Liver (tissue), 9 donors: ENCODE measurements around the gene ERI3. TPM values are rescaled to one million over a fixed set of nuclear protein-coding genes. Genes with fewer than 3 reads are reported as not detected.

ENCODE experiments used
- DNase-seq: peaks from one replicate; pipeline ENCODE4 v3.0.0-alpha.2; 2017; ENCODE audit warnings: low spot score
- H3K27ac ChIP-seq, 2 donors: one replicate each; pipeline ENCODE4 v1.7.0; 2013; ENCODE audit warnings: inconsistent platforms in 2 of 2, low read length in 2 of 2, control low read depth in 1 of 2, low read depth in 1 of 2, mild to moderate bottlenecking in 1 of 2
- H3K27me3 ChIP-seq, 4 donors: one replicate each; pipeline versions ENCODE4 v1.6.1 to v1.7.0; 2013; ENCODE audit warnings: low read length in 3 of 4, inconsistent platforms in 1 of 4, mild to moderate bottlenecking in 1 of 4, moderate library complexity in 1 of 4; ENCODE audit not compliant: control insufficient read depth in 4 of 4, insufficient read depth in 4 of 4
- H3K36me3 ChIP-seq, 4 donors: one replicate each; pipeline versions ENCODE4 v1.6.1 to v1.7.0; 2013; ENCODE audit warnings: low read length in 3 of 4, mild to moderate bottlenecking in 3 of 4, low read depth in 1 of 4, moderate library complexity in 1 of 4; ENCODE audit not compliant: control insufficient read depth in 4 of 4, insufficient read depth in 3 of 4
- H3K4me1 ChIP-seq, 4 donors: one replicate each; pipeline versions ENCODE4 v1.6.1 to v1.7.0; 2013; ENCODE audit warnings: low read length in 3 of 4, mild to moderate bottlenecking in 3 of 4, moderate library complexity in 1 of 4; ENCODE audit not compliant: control insufficient read depth in 4 of 4, insufficient read depth in 4 of 4
- H3K4me3 ChIP-seq, 3 donors: one replicate each; pipeline versions ENCODE4 v1.6.1 to v1.7.0; 2013; ENCODE audit warnings: low read length in 3 of 3, control low read depth in 1 of 3, low read depth in 1 of 3, mild to moderate bottlenecking in 1 of 3
- H3K9ac ChIP-seq, 2 donors: one replicate each; pipeline ENCODE4 v1.7.0; 2013; ENCODE audit warnings: low read length in 2 of 2, mild to moderate bottlenecking in 2 of 2, moderate library complexity in 2 of 2, control low read depth in 1 of 2, low read depth in 1 of 2
- H3K9me3 ChIP-seq, 4 donors: one replicate each; pipeline versions ENCODE4 v1.6.1 to v1.7.0; 2013; ENCODE audit warnings: low read length in 3 of 4; ENCODE audit not compliant: control insufficient read depth in 4 of 4
- CTCF ChIP-seq: fragments of 150-350 bp; IDR thresholded peaks from 2 replicates; pipeline ENCODE4 v1.5.1; 2017; ENCODE audit warnings: improper control_type of control experiment, low read depth, low read length; ENCODE audit not compliant: missing input control
- FOXA1 ChIP-seq: IDR thresholded peaks from 2 replicates; pipeline ENCODE4 v1.6.1; 2016; ENCODE audit warnings: antibody characterized with exemption
- FOXA2 ChIP-seq: IDR thresholded peaks from 2 replicates; pipeline ENCODE4 v1.6.1; 2016; ENCODE audit warnings: antibody characterized with exemption
- GABPA ChIP-seq, 2 donors: IDR thresholded peaks in 1 of 2; conservative IDR thresholded peaks in 1 of 2; 2 replicates each; pipeline ENCODE4 v1.6.1; 2016; ENCODE audit warnings: antibody characterized with exemption in 2 of 2, mild to moderate bottlenecking in 1 of 2, moderate library complexity in 1 of 2
- HNF4A ChIP-seq, 2 donors: conservative IDR thresholded peaks; 2 replicates each; pipeline ENCODE4 v1.6.1; 2016; ENCODE audit warnings: antibody characterized with exemption in 2 of 2, mild to moderate bottlenecking in 2 of 2
- HNF4G ChIP-seq: IDR thresholded peaks from 2 replicates; pipeline ENCODE4 v1.6.1; 2016; ENCODE audit warnings: antibody characterized with exemption
- JUND ChIP-seq, 2 donors: IDR thresholded peaks; 2 replicates each; pipeline ENCODE4 v1.6.1; 2016; ENCODE audit warnings: antibody characterized with exemption in 2 of 2
- MAX ChIP-seq: IDR thresholded peaks from 2 replicates; pipeline ENCODE4 v1.6.1; 2016; ENCODE audit warnings: antibody characterized with exemption
- NR2F2 ChIP-seq: IDR thresholded peaks from 2 replicates; pipeline ENCODE4 v1.6.1; 2016; ENCODE audit warnings: antibody characterized with exemption
- RAD21 ChIP-seq, 2 donors: IDR thresholded peaks; 2 replicates each; pipeline ENCODE4 v1.6.1; 2016; ENCODE audit warnings: antibody characterized with exemption in 2 of 2, mild to moderate bottlenecking in 2 of 2
- REST ChIP-seq: IDR thresholded peaks from 2 replicates; pipeline ENCODE4 v1.6.1; 2016; ENCODE audit warnings: antibody characterized with exemption, mild to moderate bottlenecking
- RXRA ChIP-seq, 2 donors: IDR thresholded peaks; 2 replicates each; pipeline ENCODE4 v1.6.1; 2017 to 2018; ENCODE audit warnings: antibody characterized with exemption in 2 of 2, mild to moderate bottlenecking in 1 of 2
- SP1 ChIP-seq: IDR thresholded peaks from 2 replicates; pipeline ENCODE4 v1.6.1; 2018; ENCODE audit warnings: antibody characterized with exemption, mild to moderate bottlenecking
- TAF1 ChIP-seq: conservative IDR thresholded peaks from 2 replicates; pipeline ENCODE4 v1.6.1; 2016; ENCODE audit warnings: antibody characterized with exemption, mild to moderate bottlenecking
- YY1 ChIP-seq: IDR thresholded peaks from 2 replicates; pipeline ENCODE4 v1.6.1; 2016; ENCODE audit warnings: antibody characterized with exemption, mild to moderate bottlenecking
- ZBTB33 ChIP-seq: IDR thresholded peaks from 2 replicates; pipeline ENCODE4 v1.6.1; 2016; ENCODE audit warnings: antibody characterized with exemption
- WGBS: extraction: QIAGEN DNeasy Blood & Tissue Kit; methylation state at CpG from one replicate; pipeline ENCODE4 v1.1.7; 2013; 5-methylcytosine and 5-hydroxymethylcytosine counted together
- polyA plus RNA-seq, 2 donors: library from polyadenylated mRNA; stranded (reverse) in 1 of 2; unstranded in 1 of 2; fragments of 200-250 nt in 1 of 2; fragments of >200 nt in 1 of 2; fragmentation: Nextera tagmentation in 1 of 2; extraction: Ambion mirVana in 1 of 2; gene quantifications; one replicate each; pipeline versions ENCODE4 v1.2.1 to v1.2.3, GENCODE V29; 2013 to 2015
- total RNA-seq, 2 donors: library from RNA; depleted of rRNA; stranded (reverse); fragments of >200 nt; gene quantifications; one replicate each; pipeline ENCODE4 v1.2.3, GENCODE V29; 2014
- donor health status: healthy.
- donor health status: healthy.
- donor health status: healthy.
- donor health status: healthy.
- donor health status: healthy.

ERI3 gene
- total and polyA plus RNA-seq, 4 donors = 15.7 to 23.8 (median 21.3) TPM

- Histone ChIP-seq H3K4me3 (no peak overlapping the region), H3K9me3 (no peaks in the 10 kb centered on the region), H3K9ac (no peak overlapping the region), H3K36me3 (peaks cover 0 to 7% (median 2%) of the 10 kb centered on the region in 4 donors), H3K27me3 (no peaks in the 10 kb centered on the region), H3K4me1 (no peaks in the 10 kb centered on the region), H3K27ac (peak overlapping the region in 1 of 2 donors; percentile 4)
- TF ChIP-seq MAX (no peak), RXRA (IDR thresholded peaks at IDR 0.05) (peak; percentile 6 to 16), SP1 (peak; percentile 82), NR2F2 (peak; percentile 30), JUND (IDR thresholded peaks at IDR 0.05) (no peak), RAD21 (IDR thresholded peaks at IDR 0.05) (no peak), REST (no peak)
- WGBS = 89% methylated on average over 3 of the region's 3 CpGs
- no peak for DNase-seq
These were observed 115.1 kb downstream of the ERI3 start for GRCh38 chr1:44239961-44240371.

GRCh38 chr1:44239331-44239960 is 115.6 kb downstream of the ERI3 start:
- Histone ChIP-seq H3K27ac (peak overlapping the region in 1 of 2 donors; percentile 16), H3K4me3 (no peak overlapping the region), H3K9ac (no peak overlapping the region), H3K36me3 (peaks cover 0 to 7% (median 2%) of the 10 kb centered on the region in 4 donors), H3K27me3 (no peaks in the 10 kb centered on the region), H3K9me3 (no peaks in the 10 kb centered on the region), H3K4me1 (no peaks in the 10 kb centered on the region)
- no peak for DNase-seq
- TF ChIP-seq CTCF = peak; percentile 14
- no peak for TF ChIP-seq JUND (IDR thresholded peaks at IDR 0.05)
- peak; percentile 38 for TF ChIP-seq NR2F2
- TF ChIP-seq HNF4A (conservative IDR thresholded peaks at IDR 0.05) = no peak
- WGBS = 74% methylated on average over 8 of the region's 8 CpGs

- Histone ChIP-seq H3K9ac (no peak overlapping the region), H3K27me3 (no peaks in the 10 kb centered on the region), H3K9me3 (no peaks in the 10 kb centered on the region), H3K4me3 (no peak overlapping the region), H3K4me1 (no peaks in the 10 kb centered on the region), H3K27ac (peak overlapping the region in 1 of 2 donors; percentile 25), H3K36me3 (peaks cover 0 to 6% (median 2%) of the 10 kb centered on the region in 4 donors)
- no peak for DNase-seq
- WGBS = 85% methylated on average over 4 of the region's 4 CpGs
- TF ChIP-seq FOXA2 = no peak
- TF ChIP-seq HNF4A (conservative IDR thresholded peaks at IDR 0.05) = no peak
- TF ChIP-seq ZBTB33 = no peak
- no peak for TF ChIP-seq GABPA (IDR thresholded peaks at IDR 0.05 in 1 of 2, conservative IDR thresholded peaks at IDR 0.05 in 1 of 2)
- no peak for TF ChIP-seq YY1
- no peak for TF ChIP-seq FOXA1
- no peak for TF ChIP-seq RAD21 (IDR thresholded peaks at IDR 0.05)
- no peak for TF ChIP-seq HNF4G
- no peak for TF ChIP-seq REST
- no peak for TF ChIP-seq TAF1
These were observed 116.4 kb downstream of the ERI3 start for GRCh38 chr1:44238660-44239059.
